NCI-H2196 treated with DMSO at 0.1 percent for 48 hours (cell line): ENCODE data around the gene ACTR3.
A peak's percentile ranks its signal among the peaks of the same experiment; 100 is the strongest.

Source experiments
- DNase-seq: peaks from one replicate; lab custom pipeline; 2025; ENCODE audit not compliant: unreplicated experiment; lab: John Stamatoyannopoulos, UW

The ACTR3 gene

GRCh38 chr2:113875135-113875534 lies 14.8 kb upstream of the ACTR3 start:
- no peak for DNase-seq

DNA sequence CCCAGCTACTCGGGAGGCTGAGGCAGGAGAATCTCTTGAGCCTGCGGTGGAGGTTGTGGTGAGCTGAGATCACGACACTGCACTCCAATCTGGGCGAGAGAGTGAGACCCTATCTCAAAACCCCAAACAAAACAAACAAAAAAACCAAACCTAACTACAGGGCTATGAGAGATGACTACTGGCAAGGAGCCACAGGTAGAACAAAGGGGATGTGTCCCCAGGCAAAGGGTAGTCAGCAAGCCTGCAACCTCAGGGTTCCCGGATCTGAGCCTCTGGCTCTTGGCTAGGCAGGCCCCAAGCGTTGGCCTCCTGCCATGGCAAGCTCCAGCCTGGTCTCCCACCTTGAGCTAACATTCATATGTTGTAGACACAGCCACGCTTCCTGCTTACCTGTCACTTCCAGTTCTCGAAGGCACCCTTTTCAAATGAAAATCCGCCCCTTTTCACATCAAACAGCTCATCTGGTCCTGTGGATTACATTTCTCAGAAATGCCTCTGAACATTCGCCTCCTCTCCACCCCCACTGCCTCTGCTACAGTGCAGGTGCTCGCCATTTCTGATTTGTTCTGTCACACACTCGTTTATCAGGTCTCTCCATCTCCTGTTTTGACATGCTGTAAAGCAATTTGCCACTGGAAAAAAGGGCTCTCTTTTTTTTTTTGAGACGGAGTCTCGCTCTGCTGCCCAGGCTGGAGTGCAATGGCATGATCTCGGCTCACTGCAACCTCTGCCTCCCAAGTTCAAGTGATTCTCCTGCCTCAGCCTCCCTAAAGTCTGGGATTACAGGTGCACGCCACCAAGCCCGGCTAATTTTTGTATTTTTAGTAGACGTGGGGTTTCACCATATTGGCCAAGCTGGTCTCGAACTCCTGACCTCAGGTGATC lies 13.1 kb upstream of the ACTR3 start:
- peak; percentile 92 for DNase-seq

- no peak for DNase-seq
These were observed 11.9 kb upstream of the ACTR3 start for GRCh38 chr2:113877711-113878598.

DNA sequence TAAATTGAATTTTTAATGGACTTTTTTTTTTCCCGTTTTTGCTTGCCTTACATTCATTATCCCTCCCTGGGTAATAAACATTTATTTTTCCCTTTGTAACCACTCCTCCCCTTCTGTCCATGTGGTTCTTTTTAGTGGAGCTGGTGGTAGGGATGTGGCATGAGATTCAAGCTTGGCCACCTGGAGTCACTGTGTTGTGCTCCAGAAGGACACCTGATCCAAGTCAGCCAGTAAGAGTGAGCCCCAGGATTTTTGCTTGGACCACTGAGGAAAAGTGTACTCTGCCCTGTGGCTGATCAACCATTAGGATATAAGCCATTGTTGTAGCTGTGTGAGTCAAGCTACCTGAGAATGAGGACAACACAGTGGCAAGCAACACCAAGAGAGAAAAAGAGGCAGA lies 11.1 kb upstream of the ACTR3 start:
- DNase-seq: no peak

GRCh38 chr2:113879457-113879856 lies 10.4 kb upstream of the ACTR3 start:
- no peak for DNase-seq

GRCh38 chr2:113886479-113887008 lies 3.3 kb upstream of the ACTR3 start:
- no peak for DNase-seq

GRCh38 chr2:113887009-113887792 lies 2.7 kb upstream of the ACTR3 start:
- no peak for DNase-seq

DNA sequence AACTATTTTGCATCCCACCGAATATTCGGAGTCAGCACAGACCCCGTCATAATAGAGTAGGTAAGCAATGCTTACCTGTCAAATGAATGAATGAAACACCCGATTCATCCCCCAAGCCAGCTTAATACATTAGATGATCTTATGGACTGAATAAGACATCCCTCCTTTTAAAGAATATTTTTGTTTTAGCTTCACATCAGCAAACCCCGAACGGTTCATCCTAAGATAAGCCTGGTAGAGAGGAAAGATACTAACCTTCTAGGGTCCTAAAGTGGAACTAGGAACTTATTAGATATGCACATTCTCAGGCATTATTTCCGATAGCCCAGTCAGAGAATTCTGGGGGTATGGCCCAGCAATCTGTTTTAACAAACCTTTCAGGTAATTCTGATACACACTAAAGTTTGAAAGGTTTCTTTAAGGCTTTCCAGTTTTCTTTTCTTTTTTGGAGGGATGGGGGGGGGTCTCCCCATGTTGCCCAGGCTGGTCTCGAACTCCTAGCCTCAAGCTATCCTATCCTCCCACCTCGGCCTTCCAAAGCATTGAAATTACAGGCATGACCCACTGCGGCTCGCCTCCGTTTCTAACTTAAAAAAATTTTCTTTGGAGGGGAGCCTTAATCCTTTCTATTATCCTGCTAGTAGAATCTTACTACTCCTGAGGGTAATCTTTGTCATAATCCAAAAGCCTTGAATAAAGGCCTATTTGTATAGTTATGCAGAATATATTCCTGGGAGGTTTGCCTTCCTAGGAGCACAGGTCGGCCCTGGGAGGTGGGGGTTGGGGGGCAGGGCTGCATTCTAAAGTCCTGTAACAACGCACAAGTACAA lies 1.0 kb upstream of the ACTR3 start:
- DNase-seq: no peak

GRCh38 chr2:113890253-113891235 lies 655 bp downstream of the ACTR3 start:
- no peak for DNase-seq

GRCh38 chr2:113891265-113891959 lies 1.5 kb downstream of the ACTR3 start:
- DNase-seq: no peak

DNA sequence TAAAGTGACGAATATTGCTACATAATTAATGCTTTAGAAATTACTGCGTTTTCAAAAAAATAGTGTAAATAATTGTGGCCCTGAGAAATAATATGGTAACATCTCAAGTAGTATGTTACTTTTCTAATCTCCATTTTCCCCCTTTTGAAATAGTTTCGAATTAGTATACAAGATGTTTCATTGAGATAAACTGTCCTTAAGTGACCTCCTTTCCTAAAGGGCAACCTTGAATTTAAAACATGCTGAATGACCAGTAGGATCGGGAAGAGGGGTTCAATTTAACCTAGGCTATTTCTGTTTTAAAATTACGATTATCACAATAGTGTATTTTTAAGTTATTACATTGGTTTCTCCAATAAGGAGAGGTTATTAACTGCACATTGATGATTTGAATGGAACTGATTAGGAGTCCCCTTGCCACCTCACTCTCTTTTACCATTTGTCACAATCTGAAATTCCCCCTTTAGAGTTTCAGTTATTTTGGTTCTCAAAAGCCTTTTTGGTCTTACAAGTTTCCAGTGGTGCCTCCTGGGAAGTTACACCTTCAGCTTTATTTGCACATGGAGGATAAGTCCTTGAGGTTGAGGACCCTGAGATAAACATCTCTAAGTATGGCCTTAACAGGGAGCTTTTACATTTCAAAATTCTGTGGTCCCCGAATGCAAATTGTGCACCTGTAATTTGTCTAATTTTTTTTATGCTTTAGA lies 2.3 kb downstream of the ACTR3 start:
- no peak for DNase-seq

- no peak for DNase-seq
These were observed 4.4 kb downstream of the ACTR3 start for GRCh38 chr2:113894156-113894743.

DNA sequence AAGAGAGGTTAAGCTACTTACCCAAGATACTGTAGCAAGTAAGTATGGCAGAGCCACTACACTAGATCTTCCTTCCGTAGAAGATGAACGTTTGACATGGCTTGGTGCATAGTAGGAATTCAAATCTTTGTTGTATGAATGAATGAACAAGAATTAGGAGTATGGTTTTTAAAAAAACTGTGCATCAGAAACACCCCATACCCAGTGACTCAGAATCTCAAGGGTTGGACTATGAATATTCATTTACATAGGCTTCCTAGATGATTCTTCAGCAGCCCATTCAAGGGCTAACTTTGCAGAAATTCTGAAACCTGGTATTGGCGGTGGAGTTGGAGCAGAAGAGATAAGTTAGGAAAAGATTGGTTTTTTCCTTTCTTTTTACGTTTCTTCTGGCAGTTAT lies 5.4 kb downstream of the ACTR3 start:
- DNase-seq: no peak

DNA sequence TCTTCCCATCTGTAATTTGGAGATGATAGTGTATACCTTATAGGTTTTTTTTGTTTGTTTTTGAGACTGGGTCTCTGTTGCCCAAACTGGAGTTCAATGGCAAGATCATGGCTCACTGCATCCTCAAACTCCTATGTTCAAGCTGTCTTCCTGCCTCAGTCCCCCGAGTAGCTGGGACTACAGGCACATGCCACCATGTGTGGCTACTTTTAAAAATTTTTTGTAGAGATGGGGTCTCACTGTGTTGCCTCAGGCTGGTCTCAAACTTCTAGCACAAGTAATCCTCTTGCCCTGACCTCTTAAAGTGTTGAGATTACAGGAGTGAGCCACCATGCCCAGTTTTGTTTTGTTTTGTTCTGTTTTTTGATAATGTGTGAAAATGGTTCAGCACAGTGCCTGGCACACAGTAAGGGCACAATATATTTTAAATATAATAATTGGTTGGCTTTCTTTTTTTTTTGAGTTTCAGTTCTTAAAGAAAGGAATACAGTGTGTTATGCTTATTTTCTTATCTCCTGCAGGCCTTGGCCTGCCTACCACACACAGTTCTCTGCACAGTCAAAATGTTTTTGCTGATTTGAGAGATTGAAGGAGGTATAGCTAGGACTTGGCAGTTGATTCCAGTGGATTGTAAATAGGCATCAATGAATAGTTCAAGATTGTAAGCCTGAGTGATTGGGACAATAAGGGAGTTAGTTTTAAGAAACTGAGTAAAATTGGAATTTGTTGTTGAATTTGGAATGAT lies 6.1 kb downstream of the ACTR3 start:
- no peak for DNase-seq

DNA sequence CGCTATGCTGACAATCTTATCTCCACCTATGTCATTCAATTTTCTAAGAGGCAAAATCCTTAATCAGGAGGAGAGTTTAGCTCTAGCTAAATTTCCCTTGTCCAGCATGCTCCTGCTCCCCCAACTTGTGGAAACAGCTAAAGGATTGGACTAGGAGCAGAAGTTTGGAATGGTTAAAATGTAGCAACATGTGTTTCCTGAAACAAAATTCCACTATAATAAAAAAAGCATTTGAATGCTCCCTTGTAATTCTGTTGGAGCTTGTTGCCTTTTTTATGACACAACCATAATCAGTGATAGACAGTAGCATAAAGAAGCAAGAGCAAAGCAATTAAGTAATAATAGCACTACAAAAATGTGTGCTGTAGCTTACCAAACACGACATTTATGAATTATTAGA lies 6.9 kb downstream of the ACTR3 start:
- DNase-seq: no peak

- DNase-seq: no peak
These were observed 8.2 kb downstream of the ACTR3 start for GRCh38 chr2:113898081-113898480.

GRCh38 chr2:113899166-113899565 lies 9.3 kb downstream of the ACTR3 start:
- DNase-seq: no peak
